Activated effector memory CD4-positive, alpha-beta T cell treated with anti-CD3 and anti-CD28 coated beads, Interleukin-2, amount 50 U/mL, for 16 hours (primary cell): Measurements from ENCODE around the gene PDZD7.

Source experiments
- DNase-seq: peaks from one replicate; pipeline ENCODE4 v3.0.0-alpha.2; 2020

Gene PDZD7

GRCh38 chr10:101000127-101000914 lies 30.6 kb downstream of the PDZD7 start:
- DNase-seq = no peak

- no peak for DNase-seq
Observed at GRCh38 chr10:100999742-101000126, 31.2 kb downstream of the PDZD7 start, which contains the start of gene LZTS2. Gene LZTS2, plus strand, starts transcription at chr10:100999808. Its CDS starts 2,731 bp downstream, at chr10:101002539.

- DNase-seq = peak; percentile 92
Observed at GRCh38 chr10:100998991-100999741, 31.8 kb downstream of the PDZD7 start.

GRCh38 chr10:100998183-100998990 lies 32.5 kb downstream of the PDZD7 start:
- peak; percentile 87 for DNase-seq

- peak; percentile 93 for DNase-seq
Observed at GRCh38 chr10:100997360-100998182, 33.4 kb downstream of the PDZD7 start.

- peak; percentile 79 for DNase-seq
Observed at GRCh38 chr10:100996678-100997359, 34.1 kb downstream of the PDZD7 start.

GRCh38 chr10:100995181-100995580 lies 35.7 kb downstream of the PDZD7 start:
- DNase-seq = no peak

- no peak for DNase-seq
Observed at GRCh38 chr10:100993986-100994708, 36.8 kb downstream of the PDZD7 start.

- DNase-seq = no peak
Observed at GRCh38 chr10:100989088-100989487, 41.8 kb downstream of the PDZD7 start.

GRCh38 chr10:100988166-100988565 lies 42.8 kb downstream of the PDZD7 start:
- no peak for DNase-seq

- no peak for DNase-seq
Observed at GRCh38 chr10:100987685-100988049, 43.3 kb downstream of the PDZD7 start.

GRCh38 chr10:100986952-100987684 lies 43.8 kb downstream of the PDZD7 start, which contains the start of the genes MRPL43 and TWNK:
Gene MRPL43, minus strand, starts transcription at chr10:100987497. Its CDS starts 54 bp downstream, at chr10:100987443.
Gene TWNK, plus strand, starts transcription at chr10:100987543. Its CDS starts 668 bp downstream, at chr10:100988211.
- DNase-seq = peak; percentile 95

- peak; percentile 62 for DNase-seq
Observed at GRCh38 chr10:100986623-100986951, 44.3 kb downstream of the PDZD7 start.

- peak; percentile 33 for DNase-seq
Observed at GRCh38 chr10:100985336-100985735, 45.6 kb downstream of the PDZD7 start.

- DNase-seq = peak; percentile 3
Observed at GRCh38 chr10:100984672-100985177, 46.2 kb downstream of the PDZD7 start.

- peak; percentile 55 for DNase-seq
Observed at GRCh38 chr10:100983868-100984671, 46.9 kb downstream of the PDZD7 start.

- peak; percentile 58 for DNase-seq
Observed at GRCh38 chr10:100982916-100983830, 47.8 kb downstream of the PDZD7 start.
